ENCODE measurements around the gene PDE2A. TPM values are rescaled to one million over a fixed set of nuclear protein-coding genes. Genes with fewer than 3 reads are reported as not detected.

PDE2A gene
- total and polyA plus RNA-seq, 2 donors from 2014 or later: 12.6 to 42.0 TPM

DNA sequence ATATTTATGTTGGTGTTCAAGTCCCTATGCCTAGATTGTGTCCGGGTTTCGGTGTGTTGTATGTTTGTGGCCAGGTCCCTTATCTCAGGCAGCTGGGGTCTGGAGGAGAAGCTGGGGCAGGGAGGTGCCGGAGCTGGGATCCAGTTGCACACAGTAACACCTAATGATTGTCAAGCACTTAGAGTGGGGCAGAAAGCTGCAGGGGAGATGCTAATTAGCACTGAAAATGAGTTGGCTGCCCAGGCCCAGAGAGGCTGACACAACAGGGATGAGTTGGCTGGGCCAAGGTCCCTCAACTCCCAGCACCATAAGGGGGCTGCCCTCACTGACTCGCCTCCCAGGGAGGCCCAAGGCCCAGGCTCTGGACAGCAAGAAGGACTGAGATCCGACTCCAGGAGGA is 12.2 kb downstream of the PDE2A start:
- intact Hi-C loops (cut with DNase I): no loop called here
- FAIRE-seq (no peak), DNase-seq (no peak)
- Histone ChIP-seq H3K36me3 (ENCODE audit: control insufficient read depth in 2 of 3, insufficient read depth in 3 of 3, low read length in 3 of 3) (no peaks in the 10 kb centered on the region), H3K9ac (ENCODE audit: low read length in 3 of 3) (no peak overlapping the region), H3K27ac (ENCODE audit: low read depth in 2 of 2, low read length in 2 of 2) (no peak overlapping the region), H3K4me1 (ENCODE audit: control insufficient read depth in 2 of 3, insufficient read depth in 2 of 3, low read depth in 1 of 3, low read length in 3 of 3) (no peaks in the 10 kb centered on the region), H3K4me3 (ENCODE audit: low read length in 3 of 3) (no peak overlapping the region), H3K9me3 (ENCODE audit: control insufficient read depth in 2 of 3, insufficient read depth in 1 of 3, low read length in 3 of 3) (peaks cover 0 to 2% (median 0%) of the 10 kb centered on the region in 3 donors), H3K27me3 (ENCODE audit: control insufficient read depth, insufficient read depth, low read length) (no peaks in the 10 kb centered on the region)
- TF ChIP-seq, protein P1, sequence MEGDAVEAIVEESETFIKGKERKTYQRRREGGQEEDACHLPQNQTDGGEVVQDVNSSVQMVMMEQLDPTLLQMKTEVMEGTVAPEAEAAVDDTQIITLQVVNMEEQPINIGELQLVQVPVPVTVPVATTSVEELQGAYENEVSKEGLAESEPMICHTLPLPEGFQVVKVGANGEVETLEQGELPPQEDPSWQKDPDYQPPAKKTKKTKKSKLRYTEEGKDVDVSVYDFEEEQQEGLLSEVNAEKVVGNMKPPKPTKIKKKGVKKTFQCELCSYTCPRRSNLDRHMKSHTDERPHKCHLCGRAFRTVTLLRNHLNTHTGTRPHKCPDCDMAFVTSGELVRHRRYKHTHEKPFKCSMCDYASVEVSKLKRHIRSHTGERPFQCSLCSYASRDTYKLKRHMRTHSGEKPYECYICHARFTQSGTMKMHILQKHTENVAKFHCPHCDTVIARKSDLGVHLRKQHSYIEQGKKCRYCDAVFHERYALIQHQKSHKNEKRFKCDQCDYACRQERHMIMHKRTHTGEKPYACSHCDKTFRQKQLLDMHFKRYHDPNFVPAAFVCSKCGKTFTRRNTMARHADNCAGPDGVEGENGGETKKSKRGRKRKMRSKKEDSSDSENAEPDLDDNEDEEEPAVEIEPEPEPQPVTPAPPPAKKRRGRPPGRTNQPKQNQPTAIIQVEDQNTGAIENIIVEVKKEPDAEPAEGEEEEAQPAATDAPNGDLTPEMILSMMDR (IDR thresholded peaks at IDR 0.05; ENCODE audit: borderline replicate concordance, extremely low read depth, insufficient read depth): no peak

DNA sequence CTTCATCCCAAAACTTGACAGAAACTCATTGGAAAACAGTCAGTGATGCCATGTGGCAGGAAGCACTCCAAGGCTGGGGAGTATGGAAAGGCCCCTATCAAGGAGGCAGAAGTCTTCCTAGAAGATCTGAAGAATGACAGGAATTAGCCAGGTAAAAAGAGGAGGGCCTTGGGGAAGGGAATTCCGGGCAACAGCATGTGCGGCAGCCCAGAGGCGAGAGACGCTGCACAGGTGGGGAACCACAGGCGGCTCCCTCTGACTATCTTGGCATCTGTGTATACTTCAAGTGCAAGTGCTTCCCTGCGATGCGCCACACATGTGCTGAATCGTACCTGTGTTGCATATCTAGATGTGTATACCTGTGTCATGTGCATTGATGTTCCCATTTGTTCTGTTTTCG is 12.7 kb downstream of the PDE2A start:
- FAIRE-seq: no peak
- Histone ChIP-seq H3K9ac (ENCODE audit: low read length in 3 of 3) (no peak overlapping the region), H3K9me3 (ENCODE audit: control insufficient read depth in 2 of 3, insufficient read depth in 1 of 3, low read length in 3 of 3) (no peaks in the 10 kb centered on the region), H3K27me3 (ENCODE audit: control insufficient read depth, insufficient read depth, low read length) (no peaks in the 10 kb centered on the region), H3K4me3 (ENCODE audit: low read length in 3 of 3) (no peak overlapping the region), H3K27ac (ENCODE audit: low read depth in 2 of 2, low read length in 2 of 2) (no peak overlapping the region), H3K36me3 (ENCODE audit: control insufficient read depth in 2 of 3, insufficient read depth in 3 of 3, low read length in 3 of 3) (no peaks in the 10 kb centered on the region), H3K4me1 (ENCODE audit: control insufficient read depth in 2 of 3, insufficient read depth in 2 of 3, low read depth in 1 of 3, low read length in 3 of 3) (no peaks in the 10 kb centered on the region)
- intact Hi-C loops (cut with DNase I): no loop called here
- DNase-seq: no peak
- TF ChIP-seq, protein P1 (IDR thresholded peaks at IDR 0.05; ENCODE audit: borderline replicate concordance, extremely low read depth, insufficient read depth): no peak

DNA sequence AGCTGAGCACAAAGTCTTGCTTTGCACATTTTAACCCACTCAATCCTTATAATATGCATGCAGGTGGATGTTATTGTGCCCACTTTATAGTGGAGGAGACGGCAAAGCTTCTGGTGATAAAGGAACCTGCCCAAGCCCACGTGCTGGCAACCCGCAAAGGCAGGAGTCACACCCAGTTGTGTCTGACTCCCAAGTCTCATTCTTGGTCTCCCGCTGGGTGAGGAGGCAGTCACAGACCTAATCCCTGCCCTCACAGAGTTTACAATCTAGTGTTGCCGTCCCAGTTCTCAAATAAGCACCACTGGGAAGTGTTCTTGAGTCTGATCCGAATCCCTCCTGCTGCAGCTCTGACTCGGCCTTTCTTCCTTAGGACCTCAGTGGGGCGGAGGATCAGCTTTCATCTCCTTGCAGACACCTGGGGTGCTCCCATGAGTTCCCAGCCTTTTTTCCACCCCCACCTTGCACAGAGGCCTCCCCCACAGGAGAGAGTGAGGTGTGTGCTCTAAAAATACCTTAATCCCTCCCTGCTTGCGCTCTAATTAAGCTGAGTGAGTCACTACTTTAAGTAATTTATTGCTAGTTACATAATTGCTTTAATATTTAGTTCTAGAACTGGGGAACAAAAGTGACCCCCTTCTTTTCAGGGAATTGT is 15.1 kb downstream of the PDE2A start:
- Histone ChIP-seq H3K27me3 (ENCODE audit: control insufficient read depth, insufficient read depth, low read length) (no peaks in the 10 kb centered on the region), H3K9ac (ENCODE audit: low read length in 3 of 3) (no peak overlapping the region), H3K4me3 (ENCODE audit: low read length in 3 of 3) (no peak overlapping the region), H3K36me3 (ENCODE audit: control insufficient read depth in 2 of 3, insufficient read depth in 3 of 3, low read length in 3 of 3) (no peaks in the 10 kb centered on the region), H3K4me1 (ENCODE audit: control insufficient read depth in 2 of 3, insufficient read depth in 2 of 3, low read depth in 1 of 3, low read length in 3 of 3) (no peaks in the 10 kb centered on the region), H3K9me3 (ENCODE audit: control insufficient read depth in 2 of 3, insufficient read depth in 1 of 3, low read length in 3 of 3) (no peaks in the 10 kb centered on the region), H3K27ac (ENCODE audit: low read depth in 2 of 2, low read length in 2 of 2) (no peak overlapping the region)
- DNase-seq (no peak), FAIRE-seq (no peak)
- intact Hi-C loops (cut with DNase I): no loop called here
- TF ChIP-seq, protein P1 (IDR thresholded peaks at IDR 0.05; ENCODE audit: borderline replicate concordance, extremely low read depth, insufficient read depth): no peak
